CD14-positive monocyte (primary cell): ENCODE data around the gene PTPRU. TPM values are rescaled to one million over a fixed set of nuclear protein-coding genes. Genes with fewer than 3 reads are reported as not detected.

ENCODE experiments used
- DNase-seq, 3 donors: peaks; one replicate each; pipeline ENCODE4 v3.0.0-alpha.2; 2011 to 2022
- H2AFZ ChIP-seq: 2 replicates; pipeline ENCODE4 v1.6.0; 2012; ENCODE audit warnings: mild to moderate bottlenecking, low read depth, low read length, inconsistent platforms; ENCODE audit not compliant: insufficient read depth, poor library complexity, severe bottlenecking
- H3K27ac ChIP-seq, 2 donors: 1 replicate in 1 of 2; 2 replicates in 1 of 2; pipeline ENCODE4 v1.5.1; 2012 to 2013; ENCODE audit warnings: low read length in 2 of 2, control low read depth in 1 of 2, inconsistent platforms in 1 of 2, low read depth in 1 of 2, mild to moderate bottlenecking in 1 of 2
- H3K27me3 ChIP-seq, 2 donors: one replicate each; pipeline versions ENCODE4 v1.6.0 to v1.6.1; 2011 to 2013; ENCODE audit warnings: low read length in 2 of 2; ENCODE audit not compliant: control insufficient read depth in 2 of 2, insufficient read depth in 2 of 2
- H3K36me3 ChIP-seq, 2 donors: replicated peaks in 1 of 2; 1 replicate in 1 of 2; 2 replicates in 1 of 2; pipeline versions ENCODE4 v1.5.1 to v1.6.1; 2012 to 2013; ENCODE audit warnings: low read length in 2 of 2, control low read depth in 1 of 2, inconsistent platforms in 1 of 2, mild to moderate bottlenecking in 1 of 2; ENCODE audit not compliant: insufficient read depth in 2 of 2, control insufficient read depth in 1 of 2
- H3K4me1 ChIP-seq, 2 donors: 1 replicate in 1 of 2; 2 replicates in 1 of 2; pipeline versions ENCODE4 v1.5.1 to v1.6.1; 2012 to 2013; ENCODE audit warnings: low read length in 2 of 2, control low read depth in 1 of 2, inconsistent platforms in 1 of 2, mild to moderate bottlenecking in 1 of 2, moderate library complexity in 1 of 2; ENCODE audit not compliant: insufficient read depth in 2 of 2, control insufficient read depth in 1 of 2
- H3K4me2 ChIP-seq: replicated peaks from 2 replicates; pipeline ENCODE3; 2012; ENCODE audit warnings: low read length, moderate library complexity, mild to moderate bottlenecking; ENCODE audit not compliant: poor library complexity, severe bottlenecking; ENCODE audit errors: extremely low read depth
- H3K4me3 ChIP-seq, 3 experiments: fragments of 200-600 bp in 1 of 3; sonication (generic) in 1 of 3; replicated peaks in 1 of 3; 1 replicate in 2 of 3; 2 replicates in 1 of 3; pipeline ENCODE4 v1.5.1; 2011 to 2013; ENCODE audit warnings: low read length in 3 of 3, mild to moderate bottlenecking in 3 of 3, control low read depth in 2 of 3, low read depth in 2 of 3, inconsistent platforms in 1 of 3, moderate library complexity in 1 of 3
- H3K79me2 ChIP-seq: 2 replicates; pipeline ENCODE4 v1.6.0; 2012; ENCODE audit warnings: mild to moderate bottlenecking, control low read depth, inconsistent platforms, low read length, moderate library complexity; ENCODE audit not compliant: insufficient read depth
- H3K9ac ChIP-seq: 2 replicates; pipeline ENCODE4 v1.6.0; 2017; ENCODE audit warnings: low read length, mild to moderate bottlenecking; ENCODE audit not compliant: insufficient read depth, poor library complexity, severe bottlenecking
- H3K9me3 ChIP-seq, 2 donors: replicated peaks in 1 of 2; 1 replicate in 1 of 2; 2 replicates in 1 of 2; pipeline versions ENCODE4 v1.5.1 to v1.6.1; 2012 to 2013; ENCODE audit warnings: low read length in 2 of 2, control low read depth in 1 of 2; ENCODE audit not compliant: control insufficient read depth in 1 of 2, insufficient read depth in 1 of 2
- H4K20me1 ChIP-seq: 2 replicates; pipeline ENCODE4 v1.6.0; 2012; ENCODE audit warnings: mild to moderate bottlenecking, low read length, control low read depth, moderate library complexity; ENCODE audit not compliant: insufficient read depth
- H3K27ac Mint-ChIP-seq, 7 donors: one replicate each; pipeline ENCODE4 v1.8.0; 2020; ENCODE audit warnings: mild to moderate bottlenecking in 7 of 7, mixed read lengths in 7 of 7, moderate library complexity in 6 of 7, inconsistent platforms in 2 of 7
- H3K27me3 Mint-ChIP-seq, 3 donors: one replicate each; pipeline ENCODE4 v1.8.0; 2021 to 2022; ENCODE audit warnings: low read depth in 3 of 3, mild to moderate bottlenecking in 3 of 3, mixed read lengths in 3 of 3, moderate library complexity in 3 of 3, inconsistent platforms in 1 of 3
- H3K36me3 Mint-ChIP-seq, 2 donors: one replicate each; pipeline ENCODE4 v1.8.0; 2020; ENCODE audit warnings: mixed read lengths in 2 of 2, inconsistent platforms in 1 of 2, mild to moderate bottlenecking in 1 of 2
- H3K4me1 Mint-ChIP-seq: one replicate; pipeline ENCODE4 v1.8.0; 2020; ENCODE audit warnings: mild to moderate bottlenecking, mixed read lengths
- H3K4me3 Mint-ChIP-seq, 2 donors: one replicate each; pipeline ENCODE4 v1.8.0; 2020; ENCODE audit warnings: mild to moderate bottlenecking in 2 of 2, mixed read lengths in 2 of 2, moderate library complexity in 1 of 2
- H3K9me3 Mint-ChIP-seq, 7 donors: one replicate each; pipeline ENCODE4 v1.8.0; 2020 to 2022; ENCODE audit warnings: mixed read lengths in 7 of 7, mild to moderate bottlenecking in 6 of 7, moderate library complexity in 6 of 7, inconsistent platforms in 2 of 7
- CTCF ChIP-seq: fragments of 200-600 bp; IDR thresholded peaks from one replicate; pipeline ENCODE4 v1.8.0; 2022; ENCODE audit warnings: antibody characterized with exemption, mild to moderate bottlenecking
- WGBS: methylation state at CpG from one replicate; pipeline ENCODE4 v1.1.5; 2013; ENCODE audit warnings: missing lambda C conversion rate; ENCODE audit not compliant: insufficient coverage; 5-methylcytosine and 5-hydroxymethylcytosine counted together
- intact Hi-C, 2 donors: fragments of 100-400 bp; cut with micrococcal nuclease; formaldehyde crosslinking; loops; one replicate each; pipeline versions ENCODE4 v1.15.0 to v1.15.1; 2023
- polyA plus RNA-seq, 3 donors: library from polyadenylated mRNA; depleted of rRNA in 1 of 3; unstranded in 2 of 3; stranded (reverse) in 1 of 3; fragments of 300-500 nt in 2 of 3; fragments of >200 nt in 1 of 3; fragmentation: Illumina TruSeq in 2 of 3; gene quantifications; 1 replicate in 2 of 3; 2 replicates in 1 of 3; pipeline ENCODE4 v1.2.3, GENCODE V29; 2012 to 2021

The PTPRU gene
- polyA plus RNA-seq, 3 donors = 0.42 to 1.4 TPM; not detected in 1

- intact Hi-C loops = no loop called here
- H3K79me2 ChIP-seq = no peaks in the 10 kb centered on the region
- TF ChIP-seq CTCF = no peak
- no peak overlapping the region for H3K27ac Mint-ChIP-seq
- no peaks in the 10 kb centered on the region for H3K36me3 Mint-ChIP-seq
- H3K9me3 ChIP-seq = no peaks in the 10 kb centered on the region
- no peak overlapping the region for H3K4me3 ChIP-seq
- no peaks in the 10 kb centered on the region for H3K27me3 ChIP-seq
- no peak overlapping the region for H3K4me3 Mint-ChIP-seq
- H3K9ac ChIP-seq = no peak overlapping the region
- peaks cover 2 to 7% (median 7%) of the 10 kb centered on the region in 3 donors for H3K27me3 Mint-ChIP-seq
- DNase-seq = no peak
- no peaks in the 10 kb centered on the region for H3K4me1 ChIP-seq
- 84% methylated on average over 6 of the region's 8 CpGs for WGBS
- no peaks in the 10 kb centered on the region for H3K36me3 ChIP-seq
- H3K27ac ChIP-seq = no peak overlapping the region
- no peaks in the 10 kb centered on the region for H4K20me1 ChIP-seq
- H3K4me1 Mint-ChIP-seq = peaks cover 3% of the 10 kb centered on the region
- no peak overlapping the region for H2AFZ ChIP-seq
- peaks cover 0 to 3% (median 0%) of the 10 kb centered on the region in 7 donors for H3K9me3 Mint-ChIP-seq
- H3K4me2 ChIP-seq = no peak overlapping the region
These were observed 15.1 kb downstream of the PTPRU start for GRCh38 chr1:29251164-29252124.

GRCh38 chr1:29253180-29253579 lies 16.9 kb downstream of the PTPRU start:
- no peaks in the 10 kb centered on the region for H3K36me3 Mint-ChIP-seq
- no peaks in the 10 kb centered on the region for H3K4me1 ChIP-seq
- no peak overlapping the region for H3K4me3 ChIP-seq
- no peak overlapping the region for H3K27ac ChIP-seq
- H3K4me3 Mint-ChIP-seq = no peak overlapping the region
- intact Hi-C loops = no loop called here
- peaks cover 0 to 1% (median 0%) of the 10 kb centered on the region in 7 donors for H3K9me3 Mint-ChIP-seq
- H3K36me3 ChIP-seq = no peaks in the 10 kb centered on the region
- no peak overlapping the region for H3K27ac Mint-ChIP-seq
- no peak overlapping the region for H3K9ac ChIP-seq
- H4K20me1 ChIP-seq = no peaks in the 10 kb centered on the region
- no peak overlapping the region for H2AFZ ChIP-seq
- peaks cover 3% of the 10 kb centered on the region for H3K4me1 Mint-ChIP-seq
- no peak for TF ChIP-seq CTCF
- H3K27me3 Mint-ChIP-seq = peaks cover 17 to 24% (median 21%) of the 10 kb centered on the region in 3 donors
- DNase-seq = no peak
- no peaks in the 10 kb centered on the region for H3K9me3 ChIP-seq
- H3K4me2 ChIP-seq = no peak overlapping the region
- no peaks in the 10 kb centered on the region for H3K79me2 ChIP-seq
- H3K27me3 ChIP-seq = peaks cover under 1 to 13% of the 10 kb centered on the region in 2 donors
- WGBS = 100% methylated on average over 2 of the region's 3 CpGs
